GM10847 (cell line): Measurements from ENCODE around the gene RAD52.

Experiments
- POLR2A ChIP-seq: IDR thresholded peaks from 2 replicates; pipeline ENCODE4 v1.6.1; 2011; ENCODE audit not compliant: insufficient read length; ENCODE audit errors: extremely low read depth

The RAD52 gene

DNA sequence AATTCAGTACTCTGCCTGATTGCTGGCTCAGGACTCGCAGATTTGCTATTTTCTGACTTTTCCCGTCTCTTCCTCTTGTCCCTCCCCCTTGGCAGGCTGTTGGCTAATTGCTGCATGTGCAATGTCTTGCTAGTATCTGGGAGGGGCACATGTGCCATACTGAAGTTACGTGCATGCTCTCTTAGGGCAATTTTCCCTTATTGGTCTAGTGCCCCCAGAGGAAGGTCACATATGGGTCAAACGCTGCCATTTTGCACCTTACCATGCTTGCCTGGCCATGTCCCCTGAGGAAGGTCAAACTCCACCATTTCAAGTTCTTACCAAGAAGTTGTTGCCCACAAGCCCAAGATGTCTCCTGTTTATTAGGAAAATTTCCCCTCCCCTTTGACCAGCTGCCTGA lies 27.7 kb upstream of the RAD52 start:
- TF ChIP-seq POLR2A: no peak

DNA sequence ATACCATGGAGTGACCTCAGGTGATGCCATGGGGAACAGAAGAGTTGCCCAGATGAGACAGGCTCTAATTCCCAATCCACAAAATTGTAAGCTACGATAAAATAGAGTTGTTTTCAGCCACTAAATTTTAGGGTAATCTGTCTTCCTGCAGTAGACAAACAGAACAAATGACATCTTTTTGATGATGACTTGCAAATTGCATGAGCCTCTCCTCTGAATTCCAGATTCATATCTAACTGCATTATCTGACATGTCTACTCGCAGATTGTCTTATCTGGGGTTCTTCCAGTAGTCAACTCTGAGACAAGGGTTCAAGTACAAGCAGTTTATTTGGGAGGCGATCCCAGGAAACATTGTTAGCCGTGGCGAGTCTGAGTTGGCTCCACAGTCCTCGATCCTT lies 27.1 kb upstream of the RAD52 start:
- no peak for TF ChIP-seq POLR2A

DNA sequence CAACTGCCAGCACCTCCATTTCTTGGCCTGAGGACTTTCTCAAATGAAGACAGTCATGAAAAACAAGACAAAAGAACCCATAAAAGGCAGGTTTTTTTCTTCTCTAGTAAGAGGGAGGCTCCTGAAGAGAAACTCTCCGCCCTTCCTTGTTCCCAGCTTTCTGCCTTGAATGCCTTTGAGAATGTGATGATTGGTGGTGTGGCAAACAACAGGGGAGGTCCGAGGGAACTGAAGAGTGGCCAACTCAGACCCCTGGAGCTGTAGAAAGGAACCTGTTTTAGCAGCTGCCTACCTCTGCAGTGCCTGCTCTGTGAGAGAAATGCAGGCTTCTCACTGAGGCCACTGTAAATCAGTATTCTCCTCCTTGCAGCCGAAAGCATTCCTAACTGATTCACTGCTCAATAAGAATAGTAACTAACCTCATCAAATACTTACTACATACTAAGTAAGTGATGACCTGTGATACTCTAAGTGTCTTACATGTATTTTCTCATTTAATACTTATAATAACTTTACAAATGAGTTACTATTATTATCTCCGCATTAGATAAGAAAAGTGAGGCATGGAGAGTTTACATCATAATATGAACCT lies 24.9 kb upstream of the RAD52 start:
- no peak for TF ChIP-seq POLR2A

DNA sequence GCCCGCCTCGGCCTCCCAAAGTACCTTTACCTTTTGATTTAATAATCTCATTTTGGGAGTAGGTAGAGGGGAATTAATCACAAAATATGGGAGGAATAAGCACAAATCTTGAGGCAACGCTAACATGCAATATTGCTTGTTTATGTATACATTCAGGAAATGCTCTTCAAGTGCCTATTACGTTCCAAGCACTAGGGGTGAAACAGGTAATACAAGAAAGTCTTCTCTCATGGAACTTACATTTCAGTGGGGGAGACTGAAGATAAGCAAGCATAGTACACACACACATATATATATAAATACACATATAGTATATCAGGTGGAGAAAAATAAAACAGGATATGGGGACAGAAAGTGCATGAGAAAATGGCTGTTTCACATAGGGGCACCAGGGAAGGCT lies 22.5 kb upstream of the RAD52 start:
- no peak for TF ChIP-seq POLR2A

DNA sequence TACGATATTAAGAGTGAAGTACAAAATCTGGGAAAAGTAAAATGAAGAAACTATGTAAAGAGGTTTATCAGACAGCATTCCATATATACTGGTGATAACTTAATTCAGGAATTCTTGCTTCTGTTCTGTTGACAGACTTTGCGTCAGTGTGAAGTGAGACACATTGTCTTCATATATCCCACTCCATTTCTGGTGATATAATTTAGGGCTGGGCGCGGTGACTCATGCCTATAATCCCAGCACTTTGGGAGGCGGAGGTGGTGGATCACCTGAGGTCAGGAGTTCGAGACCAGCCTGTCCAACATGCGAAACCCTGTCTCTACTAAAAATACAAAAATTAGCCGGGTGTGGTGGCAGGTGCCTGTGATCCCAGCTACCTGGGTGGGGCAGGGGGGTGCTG lies 20.3 kb upstream of the RAD52 start:
- TF ChIP-seq POLR2A: no peak

DNA sequence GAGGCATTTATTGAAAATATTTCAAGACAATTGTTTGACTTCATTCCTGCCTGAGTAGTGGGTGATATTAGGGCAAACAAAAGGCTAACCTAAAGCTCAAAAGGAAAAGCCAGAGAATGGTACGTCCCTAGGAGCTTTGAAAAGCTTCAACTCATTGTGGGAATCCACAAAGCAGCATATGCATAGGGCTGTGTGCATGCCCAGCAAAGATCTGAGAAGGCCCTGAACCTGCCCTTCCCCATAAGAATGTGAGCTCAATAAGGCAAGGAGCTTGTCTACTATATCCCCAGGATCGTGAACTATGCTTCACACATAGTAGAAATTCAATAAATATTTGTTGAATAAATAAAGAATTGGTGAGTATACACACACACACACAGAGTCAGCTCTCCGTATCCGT lies 19.1 kb upstream of the RAD52 start:
- no peak for TF ChIP-seq POLR2A

DNA sequence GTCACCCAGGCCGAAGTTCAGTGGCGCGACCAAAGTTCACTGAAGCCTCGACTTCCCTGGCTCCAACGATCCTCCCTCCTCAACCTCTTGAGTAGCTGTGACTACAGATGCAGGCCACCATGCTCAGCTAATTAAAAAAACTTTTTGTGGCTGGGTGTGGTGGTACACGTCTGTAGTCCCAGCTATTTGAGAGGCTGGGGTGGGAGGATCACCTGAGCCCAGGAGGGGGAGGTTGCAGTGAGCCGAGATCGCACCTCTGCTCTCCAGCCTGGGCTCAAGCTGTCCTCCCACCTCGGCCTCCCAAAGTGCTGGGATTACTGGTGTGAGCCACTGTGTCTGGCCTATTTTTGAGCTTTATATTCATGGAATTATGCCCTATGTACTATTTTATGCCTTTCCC lies 18.1 kb upstream of the RAD52 start:
- TF ChIP-seq POLR2A: no peak

DNA sequence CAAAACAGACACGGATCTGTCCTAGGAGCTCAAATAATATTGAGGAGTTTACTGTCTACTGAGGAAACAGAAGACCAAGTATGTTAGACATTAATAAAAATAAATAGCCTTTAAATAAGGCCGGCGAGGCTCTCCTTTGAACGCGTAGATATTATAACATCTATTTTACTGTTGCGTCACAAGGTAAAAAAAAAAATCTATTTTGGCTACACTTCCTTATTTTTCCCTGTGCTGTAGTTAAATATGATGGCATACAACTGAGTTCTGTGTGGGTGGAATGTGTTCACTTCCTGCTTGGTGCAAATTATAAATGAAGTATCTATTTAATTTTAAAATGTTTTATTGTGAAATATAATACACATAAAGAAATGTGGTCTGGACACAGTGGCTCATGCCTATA lies 17.2 kb upstream of the RAD52 start:
- no peak for TF ChIP-seq POLR2A

DNA sequence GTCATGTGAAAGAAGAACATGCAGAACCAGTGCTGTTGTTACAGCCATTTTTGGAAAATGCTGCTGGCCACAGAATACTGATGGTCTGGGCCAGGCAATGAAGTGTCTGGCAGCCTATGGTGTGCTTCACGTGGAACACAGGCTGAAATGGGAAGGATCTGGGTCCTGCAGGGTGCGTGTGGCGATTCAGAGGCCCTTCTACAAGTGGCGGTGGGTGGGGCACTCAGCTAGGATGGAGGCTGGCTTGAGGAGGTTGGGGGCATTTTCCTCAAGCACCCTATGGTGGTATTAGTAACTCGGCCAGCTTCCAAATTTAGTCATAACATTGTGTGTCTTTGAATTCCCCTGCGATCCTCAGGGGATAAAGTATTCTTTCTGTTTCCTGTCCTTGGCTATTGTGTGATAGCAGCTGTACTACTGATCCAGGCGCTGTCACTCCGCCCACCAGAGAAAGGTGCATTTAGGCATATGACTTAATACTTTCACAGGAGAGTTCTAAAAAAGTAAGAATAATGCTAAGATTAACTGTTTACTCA lies 9.2 kb upstream of the RAD52 start:
- no peak for TF ChIP-seq POLR2A

DNA sequence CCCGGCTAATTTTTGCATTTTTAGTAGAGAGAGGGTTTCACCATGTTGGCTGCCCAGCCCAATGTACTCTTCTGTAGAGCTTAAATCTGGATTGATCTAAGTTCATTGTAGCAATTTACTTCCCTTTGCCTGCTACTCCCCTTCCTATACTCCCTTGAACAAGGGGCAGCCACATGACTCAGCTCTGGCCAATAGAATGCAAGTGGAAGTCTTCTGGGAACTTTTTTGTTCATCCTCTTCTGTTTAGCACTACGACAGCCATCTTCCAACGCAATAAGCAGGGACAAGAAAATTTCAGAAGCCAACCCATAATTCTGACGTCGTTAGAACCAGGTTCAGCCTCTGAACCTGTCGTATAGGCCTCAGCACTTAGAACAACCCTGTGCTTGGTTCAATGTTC lies 6.4 kb upstream of the RAD52 start:
- TF ChIP-seq POLR2A: no peak

DNA sequence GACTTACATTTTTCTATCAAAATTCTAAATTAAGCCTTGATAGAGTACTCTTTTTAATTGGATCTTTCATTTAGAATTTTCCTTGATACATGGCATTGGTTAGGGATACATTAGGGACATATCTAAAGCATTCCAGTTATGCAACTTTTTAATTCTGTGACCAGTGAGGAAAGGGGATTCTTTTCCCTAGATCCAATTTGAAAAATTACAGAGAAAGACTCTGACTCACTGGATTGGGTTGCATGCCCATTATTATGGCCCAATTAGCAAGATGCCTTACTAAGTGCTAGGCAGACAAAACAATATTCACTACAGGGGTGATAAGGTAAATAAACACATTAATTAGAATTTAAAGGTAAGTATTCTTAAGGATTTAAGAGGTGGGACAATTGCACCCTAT lies 5.2 kb upstream of the RAD52 start:
- TF ChIP-seq POLR2A: no peak

DNA sequence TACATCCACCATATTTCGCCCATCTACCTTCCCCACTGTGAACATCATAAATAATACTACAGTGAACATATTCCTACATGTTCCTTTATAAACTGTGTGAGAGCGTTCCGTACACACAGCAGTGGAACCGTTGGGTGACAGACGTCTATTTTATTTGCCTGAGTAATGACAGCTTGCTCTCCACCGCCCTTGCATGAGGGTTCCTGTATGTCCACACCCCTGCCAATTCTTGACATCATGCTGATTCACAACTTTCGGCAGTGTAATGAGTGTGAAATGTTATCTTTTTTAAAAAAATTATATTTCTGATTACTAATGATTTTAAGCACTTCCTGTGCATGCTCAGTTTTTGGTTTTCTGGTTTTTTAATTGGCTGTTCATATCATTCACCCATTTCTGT lies 4.3 kb upstream of the RAD52 start:
- TF ChIP-seq POLR2A: no peak

DNA sequence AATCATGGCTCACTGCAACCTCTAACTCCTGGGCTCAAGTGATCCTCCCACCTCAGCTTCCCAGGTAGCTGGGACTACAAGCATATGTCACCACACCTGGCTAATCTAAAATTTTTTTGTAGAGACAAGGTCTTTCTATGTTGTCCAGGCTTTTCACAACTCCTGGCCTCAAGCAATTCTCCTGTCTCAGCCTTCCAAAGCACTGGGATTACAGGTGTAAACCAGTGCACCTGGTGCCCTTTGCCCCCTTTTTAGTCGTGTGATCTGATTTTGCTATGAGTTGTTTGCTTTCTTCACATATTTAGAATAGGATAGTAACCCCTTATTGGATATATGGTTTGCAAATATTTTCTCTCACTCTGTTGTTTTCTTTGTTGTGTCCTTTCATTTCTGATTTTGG lies 1.7 kb upstream of the RAD52 start:
- no peak for TF ChIP-seq POLR2A

DNA sequence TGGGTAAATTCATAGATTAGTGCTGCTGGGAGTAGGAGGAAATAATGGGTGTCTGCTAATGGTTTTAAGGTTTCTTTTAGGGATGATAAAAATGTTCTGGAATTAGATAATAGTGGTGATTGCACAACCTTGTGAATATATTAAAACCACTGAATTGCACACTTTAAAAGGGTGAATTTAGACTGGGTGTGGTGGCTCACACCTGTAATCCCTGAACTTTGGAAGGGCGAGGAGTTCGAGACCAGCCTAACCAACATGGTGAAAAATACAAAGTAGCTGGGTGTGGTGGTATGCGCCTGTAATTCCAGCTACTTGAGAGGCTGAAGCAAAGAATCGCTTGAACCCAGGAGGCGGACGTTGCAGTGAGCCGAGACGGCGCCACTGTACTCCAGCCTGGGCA lies 1.3 kb downstream of the RAD52 start:
- no peak for TF ChIP-seq POLR2A

DNA sequence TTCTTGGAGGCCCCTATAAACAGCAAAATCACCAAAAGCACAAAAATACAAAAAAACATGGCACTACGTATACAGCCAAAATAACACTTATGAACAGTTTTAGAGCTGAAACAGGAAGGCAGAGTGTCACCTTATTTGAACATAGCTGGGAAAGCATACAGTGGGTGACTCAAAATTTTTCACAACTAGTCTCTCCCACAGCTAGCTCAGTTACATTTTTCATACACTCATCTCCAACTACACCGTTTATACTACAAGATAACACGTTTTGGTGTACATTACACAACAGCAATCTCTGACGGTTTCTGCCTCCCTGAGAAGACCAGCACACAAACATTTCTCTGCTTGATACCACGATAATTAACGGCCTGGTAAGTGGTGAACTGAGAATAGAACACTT lies 2.9 kb downstream of the RAD52 start:
- TF ChIP-seq POLR2A: no peak

DNA sequence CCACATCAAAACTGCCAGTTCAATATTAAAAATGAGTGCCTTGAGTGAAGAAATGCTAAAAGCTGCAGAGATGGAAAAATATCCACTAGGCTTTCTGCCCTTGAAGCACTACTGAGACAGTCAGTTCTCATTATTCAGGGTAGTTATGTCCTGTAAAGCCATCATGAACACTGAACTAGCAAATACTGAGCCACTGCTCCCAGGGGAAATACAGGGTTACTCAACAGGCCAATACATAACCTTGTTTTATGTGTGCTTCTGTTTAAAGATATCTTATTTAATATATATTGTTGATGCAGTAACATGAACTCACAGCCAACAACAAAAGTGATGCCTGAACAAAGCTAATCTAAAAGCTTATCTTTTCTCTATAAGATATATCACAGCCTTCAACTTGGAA lies 3.3 kb downstream of the RAD52 start:
- no peak for TF ChIP-seq POLR2A

DNA sequence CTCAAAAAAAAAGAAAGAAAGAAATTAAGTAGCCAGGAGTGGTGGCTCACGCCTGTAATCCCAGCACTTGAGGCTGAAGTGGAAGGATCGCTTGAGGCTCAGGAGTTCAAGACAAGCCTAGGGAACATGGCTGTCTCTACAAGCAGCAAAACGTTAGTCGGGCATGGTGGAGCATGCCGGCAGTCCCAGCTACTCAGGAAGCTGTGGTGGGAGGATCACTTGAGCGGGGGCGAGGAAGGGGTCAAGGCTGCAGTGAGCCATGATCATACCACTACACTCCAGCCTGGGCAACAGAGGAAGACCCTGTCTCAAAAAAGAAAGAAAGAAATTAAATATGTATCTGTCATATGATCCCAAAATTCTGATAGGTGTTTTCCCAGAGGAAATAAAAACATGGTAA lies 5.3 kb downstream of the RAD52 start:
- no peak for TF ChIP-seq POLR2A

DNA sequence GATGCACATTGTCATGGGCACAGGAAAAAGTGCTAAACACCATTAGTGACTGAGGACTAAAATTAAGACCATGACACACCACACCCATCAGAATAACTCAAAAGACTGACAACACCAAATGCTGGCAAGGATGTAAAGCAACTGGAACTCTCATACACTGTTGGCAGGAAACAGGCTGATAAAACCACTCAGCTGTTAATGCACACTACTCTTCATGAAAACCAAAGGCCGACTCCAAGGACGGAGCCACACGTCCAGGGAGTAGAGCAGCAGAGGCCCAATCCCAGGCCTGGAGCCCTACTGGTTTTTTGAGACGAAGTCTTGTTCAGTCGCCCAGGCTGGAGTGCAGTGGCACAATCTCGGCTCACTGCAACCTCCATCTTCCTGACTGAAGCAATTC lies 6.4 kb downstream of the RAD52 start:
- TF ChIP-seq POLR2A: no peak

DNA sequence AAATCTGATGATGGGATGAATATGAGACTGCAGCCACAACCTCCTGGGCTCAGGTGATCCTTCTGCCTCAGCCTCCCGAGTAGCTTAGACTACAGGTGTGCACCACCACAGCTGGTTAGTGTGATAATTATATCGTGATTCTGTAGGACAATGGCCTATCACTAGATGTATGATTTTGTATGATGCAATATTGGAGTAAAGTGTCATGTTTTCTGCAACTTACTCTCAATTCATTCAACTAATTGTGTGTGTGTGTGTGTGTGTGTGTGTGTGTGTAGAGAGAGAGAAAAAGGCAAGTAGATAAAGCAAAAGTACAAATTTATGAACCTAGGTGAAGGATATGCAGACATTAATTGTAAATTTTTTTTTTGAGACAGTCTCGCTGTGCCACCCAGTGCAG lies 10.7 kb downstream of the RAD52 start:
- no peak for TF ChIP-seq POLR2A
